CMK (cell line): ENCODE data around the gene ZNF521.

ENCODE experiments used
- DNase-seq: peaks from one replicate; pipeline ENCODE4 v3.0.0-alpha.2; 2010; ENCODE audit warnings: low read depth

ZNF521 gene

GRCh38 chr18:25335676-25336075 lies 16.3 kb downstream of the ZNF521 start:
- no peak for DNase-seq

GRCh38 chr18:25335062-25335461 lies 16.9 kb downstream of the ZNF521 start:
- no peak for DNase-seq

GRCh38 chr18:25334588-25334987 lies 17.4 kb downstream of the ZNF521 start:
- DNase-seq, result no peak

GRCh38 chr18:25332002-25332401 lies 20.0 kb downstream of the ZNF521 start:
- no peak for DNase-seq

GRCh38 chr18:25329783-25330182 lies 22.2 kb downstream of the ZNF521 start:
- DNase-seq, result no peak

- DNase-seq, result no peak
Observed at GRCh38 chr18:25327584-25327983, 24.4 kb downstream of the ZNF521 start.

GRCh38 chr18:25326361-25326952 lies 25.5 kb downstream of the ZNF521 start:
- DNase-seq, result no peak

GRCh38 chr18:25322806-25323205 lies 29.2 kb downstream of the ZNF521 start:
- DNase-seq, result no peak

GRCh38 chr18:25316381-25317018 lies 35.5 kb downstream of the ZNF521 start:
- no peak for DNase-seq

- DNase-seq, result no peak
Observed at GRCh38 chr18:25314838-25315190, 37.2 kb downstream of the ZNF521 start.

GRCh38 chr18:25314151-25314837 lies 37.7 kb downstream of the ZNF521 start:
- no peak for DNase-seq

GRCh38 chr18:25313268-25313667 lies 38.7 kb downstream of the ZNF521 start:
- no peak for DNase-seq

- peak; percentile 25 for DNase-seq
Observed at GRCh38 chr18:25310045-25310444, 41.9 kb downstream of the ZNF521 start.

GRCh38 chr18:25308381-25308780 lies 43.6 kb downstream of the ZNF521 start:
- no peak for DNase-seq

- DNase-seq, result no peak
Observed at GRCh38 chr18:25307192-25307591, 44.8 kb downstream of the ZNF521 start.

GRCh38 chr18:25306671-25307070 lies 45.3 kb downstream of the ZNF521 start:
- DNase-seq, result no peak

- no peak for DNase-seq
Observed at GRCh38 chr18:25305584-25305983, 46.4 kb downstream of the ZNF521 start.

- no peak for DNase-seq
Observed at GRCh38 chr18:25300492-25300891, 51.5 kb downstream of the ZNF521 start.

- peak; percentile 37 for DNase-seq
Observed at GRCh38 chr18:25299426-25300300, 52.3 kb downstream of the ZNF521 start.

- DNase-seq, result peak; percentile 96
Observed at GRCh38 chr18:25298853-25299274, 53.1 kb downstream of the ZNF521 start.

GRCh38 chr18:25295624-25296138 lies 56.3 kb downstream of the ZNF521 start:
- DNase-seq, result no peak

- DNase-seq, result no peak
Observed at GRCh38 chr18:25291150-25291549, 60.8 kb downstream of the ZNF521 start.
